NOMO-1 treated with DMSO at 0.1 percent for 48 hours (cell line): Measurements from ENCODE around the gene ERBB4.

Experiments
- DNase-seq: peaks from one replicate; lab custom pipeline; 2025; ENCODE audit not compliant: unreplicated experiment; lab: John Stamatoyannopoulos, UW

ERBB4 gene

GRCh38 chr2:212089873-212090272, 448.7 kb downstream of the ERBB4 start:
- DNase-seq: no peak

GRCh38 chr2:212088353-212088752, 450.2 kb downstream of the ERBB4 start:
- DNase-seq: no peak

- DNase-seq: no peak
Observed at GRCh38 chr2:212083492-212083891, 455.1 kb downstream of the ERBB4 start.

- peak; percentile 16 for DNase-seq
Observed at GRCh38 chr2:212078103-212078502, 460.5 kb downstream of the ERBB4 start.

GRCh38 chr2:212076456-212076855, 462.1 kb downstream of the ERBB4 start:
- DNase-seq: no peak

GRCh38 chr2:212073360-212073759, 465.2 kb downstream of the ERBB4 start:
- no peak for DNase-seq

- DNase-seq: no peak
Observed at GRCh38 chr2:212066546-212066945, 472.1 kb downstream of the ERBB4 start.

GRCh38 chr2:212064318-212064717, 474.3 kb downstream of the ERBB4 start:
- DNase-seq: no peak

- DNase-seq: peak; percentile 1
Observed at GRCh38 chr2:212052412-212053159, 486.0 kb downstream of the ERBB4 start.

- no peak for DNase-seq
Observed at GRCh38 chr2:212050871-212051270, 487.7 kb downstream of the ERBB4 start.

- DNase-seq: no peak
Observed at GRCh38 chr2:212042562-212042961, 496.0 kb downstream of the ERBB4 start.

GRCh38 chr2:212037062-212037461, 501.5 kb downstream of the ERBB4 start:
- DNase-seq: no peak

- no peak for DNase-seq
Observed at GRCh38 chr2:212034841-212035585, 503.6 kb downstream of the ERBB4 start.

GRCh38 chr2:212033888-212034287, 504.7 kb downstream of the ERBB4 start:
- no peak for DNase-seq

- DNase-seq: no peak
Observed at GRCh38 chr2:212032536-212033219, 505.9 kb downstream of the ERBB4 start.

- DNase-seq: no peak
Observed at GRCh38 chr2:212032032-212032431, 506.6 kb downstream of the ERBB4 start.

- DNase-seq: no peak
Observed at GRCh38 chr2:212030709-212031108, 507.9 kb downstream of the ERBB4 start.

GRCh38 chr2:212028798-212029394, 509.7 kb downstream of the ERBB4 start:
- no peak for DNase-seq

- DNase-seq: no peak
Observed at GRCh38 chr2:212027681-212028628, 510.6 kb downstream of the ERBB4 start.

GRCh38 chr2:212024040-212024439, 514.6 kb downstream of the ERBB4 start:
- DNase-seq: no peak
